GM19452 (cell line): Measurements from ENCODE around the gene GRIN2C.

Source experiments
- ATAC-seq: cut with Tn5 transposase; IDR thresholded peaks from one replicate; pipeline ENCODE4 v1.9.1; 2021; ENCODE audit not compliant: unreplicated experiment

The GRIN2C gene

DNA sequence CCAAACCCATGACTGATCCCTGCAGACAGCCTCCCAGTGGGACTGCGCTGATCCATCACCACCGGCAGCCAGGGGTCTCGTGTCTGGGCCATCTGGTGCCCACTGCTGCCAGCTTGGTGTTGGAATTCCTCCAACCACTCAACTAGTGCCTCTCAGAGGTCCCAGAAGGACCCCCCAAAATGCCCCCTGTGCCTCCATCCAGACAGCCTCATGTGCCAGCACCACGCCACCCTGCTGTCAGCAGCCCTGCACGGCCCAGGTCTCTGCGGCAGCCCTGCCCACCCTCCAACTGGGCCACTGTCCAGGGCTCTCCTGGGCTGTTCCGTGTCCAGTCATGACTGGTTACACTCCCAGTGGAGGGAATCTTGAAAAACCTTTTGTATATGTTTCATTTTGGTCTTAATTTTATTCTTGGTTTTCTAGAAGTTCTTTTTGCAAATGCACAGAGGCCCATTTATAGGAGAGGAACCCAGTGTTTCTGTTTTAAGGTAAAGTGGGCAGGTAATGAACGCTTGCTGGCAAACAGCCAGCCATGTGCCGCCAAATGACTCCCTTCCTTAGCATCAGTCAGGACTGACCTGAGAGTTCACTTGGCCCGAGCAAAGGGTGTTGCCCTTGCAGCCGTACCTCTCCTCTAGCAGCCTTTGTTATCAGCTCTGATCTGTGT lies 34.6 kb downstream of the GRIN2C start:
- no peak for ATAC-seq

DNA sequence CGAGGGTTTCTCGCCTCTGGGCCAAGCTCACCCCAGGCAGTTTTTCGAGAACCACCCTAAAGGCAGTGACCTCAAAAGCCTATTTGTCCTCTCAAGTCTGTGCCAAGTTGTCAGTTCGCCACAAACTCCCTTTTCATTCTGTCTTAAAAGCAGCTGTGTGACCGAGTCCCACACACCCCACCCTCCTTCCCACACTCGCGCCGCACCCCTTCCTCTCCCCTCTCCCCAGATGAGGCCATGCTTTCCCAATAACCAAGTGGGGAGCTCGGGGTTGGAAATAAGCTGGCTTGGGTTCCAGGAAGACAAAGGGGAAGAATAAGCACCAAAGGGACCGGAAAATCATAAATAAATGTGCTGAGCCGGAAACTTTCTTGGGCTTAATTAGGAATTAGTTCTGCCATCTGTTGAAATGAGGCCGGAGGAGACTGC lies 36.7 kb downstream of the GRIN2C start:
- ATAC-seq: no peak

DNA sequence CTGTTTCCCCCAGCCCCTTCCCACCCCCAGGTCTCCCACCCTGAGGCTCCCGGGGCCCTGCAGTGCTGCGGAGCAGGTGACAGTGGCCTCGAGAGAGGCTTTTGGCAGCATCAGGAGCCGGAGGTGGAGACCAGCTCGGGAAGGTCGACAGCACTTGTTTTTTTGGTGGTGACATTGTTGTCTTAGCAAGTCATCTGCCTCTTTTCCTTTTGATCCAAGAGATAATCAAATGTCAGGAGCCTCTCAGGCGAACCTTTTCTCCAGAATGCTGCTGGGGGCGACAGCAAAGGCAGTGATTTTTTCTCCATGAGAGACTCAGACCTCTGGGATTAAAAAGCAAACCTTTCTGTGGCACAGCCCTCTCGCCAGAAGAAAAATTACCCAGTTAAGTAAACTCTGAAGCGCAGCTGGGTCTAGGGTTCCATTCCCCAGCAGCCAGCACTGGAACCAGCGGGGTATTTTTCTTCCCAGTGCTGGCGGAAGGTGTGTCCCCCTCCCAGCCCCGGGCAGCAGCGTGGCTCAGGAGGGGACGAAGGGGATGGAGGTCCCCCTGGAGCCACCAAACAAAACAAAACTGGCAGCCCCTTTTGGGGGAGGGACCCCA lies 37.2 kb downstream of the GRIN2C start:
- no peak for ATAC-seq

- ATAC-seq: no peak
These were observed 37.9 kb downstream of the GRIN2C start for GRCh38 chr17:74821655-74822334.

- ATAC-seq: no peak
These were observed 39.8 kb downstream of the GRIN2C start for GRCh38 chr17:74819801-74820436.

GRCh38 chr17:74818291-74818938 lies 41.3 kb downstream of the GRIN2C start:
- ATAC-seq: no peak

- ATAC-seq: no peak
These were observed 42.6 kb downstream of the GRIN2C start for GRCh38 chr17:74816905-74817620.

- no peak for ATAC-seq
These were observed 43.9 kb downstream of the GRIN2C start for GRCh38 chr17:74815550-74816370.

- ATAC-seq: no peak
These were observed 44.6 kb downstream of the GRIN2C start for GRCh38 chr17:74815067-74815466.

DNA sequence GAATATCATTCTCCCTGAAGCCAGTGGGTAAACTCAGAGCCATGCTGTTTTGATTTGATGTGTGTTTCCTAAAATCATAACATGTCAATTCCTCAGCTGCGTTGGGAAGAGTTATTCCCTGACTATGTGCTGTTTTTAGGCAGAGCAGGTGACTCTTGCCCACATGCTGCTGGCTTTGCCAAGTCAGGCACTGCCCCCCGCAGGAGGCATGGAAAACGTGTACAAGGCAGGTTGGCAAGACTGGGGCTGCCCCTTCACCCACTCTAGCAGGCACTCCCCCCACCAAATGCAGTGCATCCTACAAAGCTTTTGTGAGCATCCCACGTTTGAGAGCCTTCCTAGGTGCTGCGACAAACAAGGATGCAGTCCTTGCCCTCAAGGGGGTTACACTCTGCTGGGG lies 45.2 kb downstream of the GRIN2C start:
- no peak for ATAC-seq

- no peak for ATAC-seq
These were observed 47.3 kb downstream of the GRIN2C start for GRCh38 chr17:74812109-74813009.

DNA sequence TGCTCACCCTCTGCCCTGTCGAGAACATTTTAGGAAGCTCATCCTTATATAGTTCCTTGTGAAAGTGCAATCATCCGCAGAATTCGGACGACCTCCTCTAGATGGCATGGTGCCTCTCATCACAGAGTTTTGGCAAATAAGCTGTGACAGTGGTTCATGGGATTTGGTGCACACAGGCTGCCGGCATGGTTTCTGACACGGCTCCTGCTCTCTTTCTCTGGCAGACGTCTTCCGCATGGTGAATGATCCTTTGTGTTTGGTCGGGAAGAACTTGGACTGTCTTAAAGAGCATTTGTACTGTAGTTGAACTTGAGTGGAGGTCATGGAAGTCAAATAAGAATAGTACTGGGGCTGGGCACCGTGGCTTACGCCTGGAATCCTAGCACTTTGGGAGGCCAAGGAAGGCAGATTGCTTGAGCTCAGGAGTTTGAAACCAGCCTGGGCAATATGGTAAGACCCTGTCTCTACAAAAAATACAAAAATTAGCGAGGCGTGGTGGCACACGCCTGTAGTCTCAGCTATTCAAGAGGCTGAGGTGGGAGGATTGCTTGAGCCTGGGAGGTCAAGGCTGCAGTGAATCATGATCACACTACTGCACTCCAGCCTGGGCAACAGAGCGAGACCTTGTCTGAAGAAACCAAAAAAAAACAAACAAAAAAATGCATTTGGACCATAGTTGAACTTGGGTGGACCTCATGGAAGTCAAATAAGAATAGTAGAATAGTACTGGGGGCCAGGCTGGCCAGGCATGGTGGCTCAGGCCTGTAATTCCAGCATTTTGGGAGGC lies 48.8 kb downstream of the GRIN2C start:
- ATAC-seq: no peak

DNA sequence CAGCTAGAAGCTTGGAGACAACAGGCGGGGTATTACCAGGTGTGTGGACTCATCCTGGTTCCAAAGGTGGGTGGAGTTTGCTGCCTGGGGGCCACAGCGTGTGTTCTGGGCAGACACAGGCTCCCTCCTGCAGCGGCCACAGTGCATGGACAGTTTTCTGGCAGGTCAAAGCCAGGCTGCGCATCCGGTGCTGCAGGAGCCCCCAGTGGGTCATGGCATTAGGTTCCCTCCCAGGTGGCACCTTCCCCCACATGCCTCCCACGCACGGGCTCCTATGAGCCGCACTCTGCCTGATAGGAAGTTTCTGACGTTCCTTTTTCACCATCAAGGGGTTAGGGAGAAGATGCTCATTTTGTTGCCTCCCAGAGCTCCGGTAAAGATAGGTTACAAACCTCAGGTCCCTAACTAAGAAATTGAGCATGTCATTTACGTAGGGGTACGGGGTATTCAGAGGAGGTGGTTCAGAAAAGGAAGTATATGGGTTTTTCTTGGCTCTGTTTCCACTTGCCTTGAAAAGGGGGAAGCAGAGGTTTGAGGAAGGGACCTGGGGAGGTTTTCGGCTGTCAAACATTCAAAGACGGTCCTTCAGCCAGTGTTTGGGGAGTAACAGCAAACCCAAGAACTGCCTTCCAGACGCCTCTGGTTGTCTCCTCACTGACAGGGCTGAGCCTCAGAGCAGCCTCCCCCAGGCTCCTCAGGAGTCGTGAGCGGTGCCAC lies 50.8 kb downstream of the GRIN2C start:
- ATAC-seq: no peak

DNA sequence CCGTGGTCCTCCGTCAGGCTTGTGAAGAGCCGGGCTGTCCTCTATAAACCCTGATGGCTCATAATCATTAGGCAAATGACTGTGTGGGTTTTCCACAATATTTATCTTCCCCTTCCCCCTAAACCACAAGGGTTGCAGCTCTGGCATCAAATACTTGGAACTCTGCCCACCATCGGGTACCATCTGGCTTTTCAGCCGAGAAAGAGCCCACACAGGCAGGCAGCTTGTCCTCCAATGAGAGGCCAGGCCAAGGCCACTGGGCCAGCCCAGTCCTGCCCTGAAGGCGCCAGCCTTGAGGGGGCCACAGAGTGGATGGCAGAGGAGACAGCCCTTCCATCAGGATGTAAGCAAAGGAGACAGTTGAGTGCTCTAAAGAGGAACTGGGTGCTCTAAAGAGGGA lies 51.8 kb downstream of the GRIN2C start:
- no peak for ATAC-seq

DNA sequence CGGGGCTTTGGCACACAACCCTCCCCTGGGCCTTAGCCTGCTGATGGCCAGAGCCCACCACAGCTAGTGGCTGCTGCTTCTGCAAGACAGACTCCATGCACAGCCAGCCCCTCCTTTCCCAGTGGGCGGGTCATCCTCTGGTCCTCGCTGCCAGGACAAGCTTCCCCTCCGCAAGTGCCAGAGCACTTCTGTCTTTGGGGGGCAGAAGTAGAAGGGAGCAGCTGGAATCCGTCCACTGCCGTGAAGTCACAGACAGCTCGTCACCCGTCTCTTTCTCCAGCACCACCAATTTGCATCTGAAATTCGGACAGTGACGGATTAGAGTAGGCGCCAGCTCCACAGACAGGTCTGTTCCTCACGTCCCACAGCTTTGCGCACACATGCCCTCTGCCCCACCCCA lies 52.2 kb downstream of the GRIN2C start:
- no peak for ATAC-seq

- ATAC-seq: no peak
These were observed 53.4 kb downstream of the GRIN2C start for GRCh38 chr17:74806334-74806733.

- no peak for ATAC-seq
These were observed 54.1 kb downstream of the GRIN2C start for GRCh38 chr17:74805591-74805991.
